HepG2 (cell line): Measurements from ENCODE around the gene MEF2D. TPM values are rescaled to one million over a fixed set of nuclear protein-coding genes. Genes with fewer than 3 reads are reported as not detected.

ENCODE experiments used
- ADNP ChIP-seq: sonication (generic); formaldehyde crosslinking; IDR thresholded peaks from 2 replicates; pipeline ENCODE4 v1.4.0; 2020; ENCODE audit warnings: missing genetic modification reagents
- HCFC1 ChIP-seq: fragments of 150-350 bp; IDR thresholded peaks from 2 replicates; pipeline ENCODE4 v1.6.1; 2014; ENCODE audit warnings: low read depth, low read length
- ZNF331 ChIP-seq: sonication (generic); formaldehyde crosslinking; IDR thresholded peaks from 2 replicates; pipeline ENCODE4 v1.4.0; 2020; ENCODE audit warnings: missing genetic modification reagents
- polyA plus RNA-seq, 8 experiments: library from polyadenylated mRNA; depleted of rRNA in 3 of 8; stranded (reverse) in 7 of 8; unstranded in 1 of 8; fragments of >200 nt; fragmentation: Illumina TruSeq in 4 of 8; extraction: Trizol in 4 of 8; gene quantifications; 2 replicates each; pipeline versions ENCODE4 v1.2.1 to v1.2.3, GENCODE V29; 2011 to 2016; ENCODE audit warnings: low read depth in 4 of 8, missing spikeins in 1 of 8, mixed read lengths in 1 of 8; ENCODE audit not compliant: insufficient read depth in 1 of 8
- total RNA-seq, 5 experiments: library from RNA; depleted of rRNA; stranded (reverse); fragments of >200 nt; fragmentation: Illumina TruSeq; extraction: Trizol; gene quantifications; 2 replicates each; pipeline ENCODE4 v1.2.3, GENCODE V29; 2016; ENCODE audit warnings: low read depth in 1 of 5
- TF ChIP-seq, protein P1 (sequence below), 2 experiments: fragments of 450-650 bp in 1 of 2; sonication (generic) in 1 of 2; formaldehyde crosslinking in 1 of 2; IDR thresholded peaks; 2 replicates each; pipeline versions ENCODE4 v1.6.1 to v1.8.0; 2016 to 2022; ENCODE audit warnings: antibody characterized with exemption in 1 of 2, mild to moderate bottlenecking in 1 of 2, missing genetic modification reagents in 1 of 2
- TF ChIP-seq, protein P2 (sequence below): sonication (generic); formaldehyde crosslinking; IDR thresholded peaks from 2 replicates; pipeline ENCODE4 v1.5.0; 2020; ENCODE audit warnings: mild to moderate bottlenecking, missing genetic modification reagents
- TF ChIP-seq, protein P3 (sequence below): sonication (generic); formaldehyde crosslinking; IDR thresholded peaks from 2 replicates; pipeline ENCODE4 v1.8.0; 2022; ENCODE audit warnings: mild to moderate bottlenecking, missing genetic modification reagents
- TF ChIP-seq, protein P4 (sequence below): sonication (generic); formaldehyde crosslinking; IDR thresholded peaks from 2 replicates; pipeline ENCODE4 v1.8.1; 2023; ENCODE audit warnings: missing genetic modification reagents, inconsistent platforms, borderline replicate concordance
- TF ChIP-seq, protein P5 (sequence below): sonication (generic); formaldehyde crosslinking; IDR thresholded peaks from 2 replicates; pipeline ENCODE4 v1.8.0; 2022; ENCODE audit warnings: missing genetic modification reagents, mild to moderate bottlenecking, borderline replicate concordance

The MEF2D gene
- total and polyA plus RNA-seq, 2 of the 13 experiments (the other 11 are each of a cell fraction or from before 2014, with no cell fraction given): 1.6 to 3.9 TPM

DNA sequence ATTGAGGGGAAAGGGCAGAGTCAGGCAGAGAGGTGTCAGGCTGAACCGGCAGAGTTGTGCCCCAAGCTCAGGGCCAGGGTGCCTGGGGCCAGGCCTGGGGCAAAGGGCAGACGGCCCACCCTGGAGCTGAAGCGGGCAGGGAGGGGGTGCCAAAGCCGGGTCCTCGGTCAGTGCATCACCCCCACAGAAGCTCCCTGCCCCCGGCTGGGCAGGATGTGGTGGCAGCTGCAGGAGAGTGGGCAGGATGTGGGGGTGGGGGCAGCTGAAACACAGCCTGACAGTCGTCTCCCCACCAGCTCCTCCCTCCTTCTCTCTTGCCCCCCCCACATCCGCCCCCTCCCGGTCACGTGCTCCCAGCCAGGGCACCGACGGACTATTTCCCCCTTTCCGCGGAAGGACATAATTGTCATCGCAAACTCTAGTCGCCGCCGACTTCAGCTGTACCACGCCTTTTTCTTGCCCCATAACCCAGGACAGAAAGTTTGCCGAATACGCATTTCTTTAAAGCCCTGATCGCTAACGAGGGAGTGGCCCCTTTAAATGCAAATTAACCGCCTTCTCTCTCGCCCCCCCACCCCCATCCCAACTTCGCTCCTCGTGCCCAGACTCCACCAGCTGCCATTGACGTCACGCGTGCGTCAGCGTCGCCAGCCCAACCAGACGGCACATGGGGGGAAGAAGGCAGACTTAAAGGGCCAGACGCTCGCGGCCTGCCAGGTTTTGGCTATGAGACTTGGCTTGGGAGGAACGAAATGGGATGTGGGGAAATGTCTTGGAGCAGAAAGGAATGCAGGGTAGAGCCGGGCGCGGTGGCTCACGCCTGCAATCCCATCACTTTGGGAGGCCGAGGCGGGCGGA, 4.5 kb upstream of the MEF2D start (continued):
- TF ChIP-seq, protein P1, sequence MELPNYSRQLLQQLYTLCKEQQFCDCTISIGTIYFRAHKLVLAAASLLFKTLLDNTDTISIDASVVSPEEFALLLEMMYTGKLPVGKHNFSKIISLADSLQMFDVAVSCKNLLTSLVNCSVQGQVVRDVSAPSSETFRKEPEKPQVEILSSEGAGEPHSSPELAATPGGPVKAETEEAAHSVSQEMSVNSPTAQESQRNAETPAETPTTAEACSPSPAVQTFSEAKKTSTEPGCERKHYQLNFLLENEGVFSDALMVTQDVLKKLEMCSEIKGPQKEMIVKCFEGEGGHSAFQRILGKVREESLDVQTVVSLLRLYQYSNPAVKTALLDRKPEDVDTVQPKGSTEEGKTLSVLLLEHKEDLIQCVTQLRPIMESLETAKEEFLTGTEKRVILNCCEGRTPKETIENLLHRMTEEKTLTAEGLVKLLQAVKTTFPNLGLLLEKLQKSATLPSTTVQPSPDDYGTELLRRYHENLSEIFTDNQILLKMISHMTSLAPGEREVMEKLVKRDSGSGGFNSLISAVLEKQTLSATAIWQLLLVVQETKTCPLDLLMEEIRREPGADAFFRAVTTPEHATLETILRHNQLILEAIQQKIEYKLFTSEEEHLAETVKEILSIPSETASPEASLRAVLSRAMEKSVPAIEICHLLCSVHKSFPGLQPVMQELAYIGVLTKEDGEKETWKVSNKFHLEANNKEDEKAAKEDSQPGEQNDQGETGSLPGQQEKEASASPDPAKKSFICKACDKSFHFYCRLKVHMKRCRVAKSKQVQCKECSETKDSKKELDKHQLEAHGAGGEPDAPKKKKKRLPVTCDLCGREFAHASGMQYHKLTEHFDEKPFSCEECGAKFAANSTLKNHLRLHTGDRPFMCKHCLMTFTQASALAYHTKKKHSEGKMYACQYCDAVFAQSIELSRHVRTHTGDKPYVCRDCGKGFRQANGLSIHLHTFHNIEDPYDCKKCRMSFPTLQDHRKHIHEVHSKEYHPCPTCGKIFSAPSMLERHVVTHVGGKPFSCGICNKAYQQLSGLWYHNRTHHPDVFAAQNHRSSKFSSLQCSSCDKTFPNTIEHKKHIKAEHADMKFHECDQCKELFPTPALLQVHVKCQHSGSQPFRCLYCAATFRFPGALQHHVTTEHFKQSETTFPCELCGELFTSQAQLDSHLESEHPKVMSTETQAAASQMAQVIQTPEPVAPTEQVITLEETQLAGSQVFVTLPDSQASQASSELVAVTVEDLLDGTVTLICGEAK (IDR thresholded peaks at IDR 0.05): no peak
- TF ChIP-seq, protein P1 (CRISPR knock-in tag; IDR thresholded peaks at IDR 0.05): no peak; the same call in 1 of the 2 replicates
- TF ChIP-seq ZNF331 (CRISPR knock-in tag) (0 out of 2 replicates have a peak, but pooled peaks have one; percentile 23), ADNP (CRISPR knock-in tag) (0 out of 2 replicates have a peak, but pooled peaks have one; percentile 77), HCFC1 (no peak)
- TF ChIP-seq, protein P2, sequence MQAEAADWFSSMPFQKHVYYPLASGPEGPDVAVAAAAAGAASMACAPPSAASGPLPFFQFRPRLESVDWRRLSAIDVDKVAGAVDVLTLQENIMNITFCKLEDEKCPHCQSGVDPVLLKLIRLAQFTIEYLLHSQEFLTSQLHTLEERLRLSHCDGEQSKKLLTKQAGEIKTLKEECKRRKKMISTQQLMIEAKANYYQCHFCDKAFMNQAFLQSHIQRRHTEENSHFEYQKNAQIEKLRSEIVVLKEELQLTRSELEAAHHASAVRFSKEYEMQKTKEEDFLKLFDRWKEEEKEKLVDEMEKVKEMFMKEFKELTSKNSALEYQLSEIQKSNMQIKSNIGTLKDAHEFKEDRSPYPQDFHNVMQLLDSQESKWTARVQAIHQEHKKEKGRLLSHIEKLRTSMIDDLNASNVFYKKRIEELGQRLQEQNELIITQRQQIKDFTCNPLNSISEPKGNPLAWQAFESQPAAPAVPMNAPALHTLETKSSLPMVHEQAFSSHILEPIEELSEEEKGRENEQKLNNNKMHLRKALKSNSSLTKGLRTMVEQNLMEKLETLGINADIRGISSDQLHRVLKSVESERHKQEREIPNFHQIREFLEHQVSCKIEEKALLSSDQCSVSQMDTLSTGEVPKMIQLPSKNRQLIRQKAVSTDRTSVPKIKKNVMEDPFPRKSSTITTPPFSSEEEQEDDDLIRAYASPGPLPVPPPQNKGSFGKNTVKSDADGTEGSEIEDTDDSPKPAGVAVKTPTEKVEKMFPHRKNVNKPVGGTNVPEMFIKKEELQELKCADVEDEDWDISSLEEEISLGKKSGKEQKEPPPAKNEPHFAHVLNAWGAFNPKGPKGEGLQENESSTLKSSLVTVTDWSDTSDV (CRISPR knock-in tag): peak; percentile 54; the same call in 1 of the 2 replicates
- TF ChIP-seq, protein P3, sequence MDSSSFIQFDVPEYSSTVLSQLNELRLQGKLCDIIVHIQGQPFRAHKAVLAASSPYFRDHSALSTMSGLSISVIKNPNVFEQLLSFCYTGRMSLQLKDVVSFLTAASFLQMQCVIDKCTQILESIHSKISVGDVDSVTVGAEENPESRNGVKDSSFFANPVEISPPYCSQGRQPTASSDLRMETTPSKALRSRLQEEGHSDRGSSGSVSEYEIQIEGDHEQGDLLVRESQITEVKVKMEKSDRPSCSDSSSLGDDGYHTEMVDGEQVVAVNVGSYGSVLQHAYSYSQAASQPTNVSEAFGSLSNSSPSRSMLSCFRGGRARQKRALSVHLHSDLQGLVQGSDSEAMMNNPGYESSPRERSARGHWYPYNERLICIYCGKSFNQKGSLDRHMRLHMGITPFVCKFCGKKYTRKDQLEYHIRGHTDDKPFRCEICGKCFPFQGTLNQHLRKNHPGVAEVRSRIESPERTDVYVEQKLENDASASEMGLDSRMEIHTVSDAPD (CRISPR knock-in tag): 0 out of 2 replicates have a peak, but pooled peaks have one; percentile 6
- TF ChIP-seq, protein P4, sequence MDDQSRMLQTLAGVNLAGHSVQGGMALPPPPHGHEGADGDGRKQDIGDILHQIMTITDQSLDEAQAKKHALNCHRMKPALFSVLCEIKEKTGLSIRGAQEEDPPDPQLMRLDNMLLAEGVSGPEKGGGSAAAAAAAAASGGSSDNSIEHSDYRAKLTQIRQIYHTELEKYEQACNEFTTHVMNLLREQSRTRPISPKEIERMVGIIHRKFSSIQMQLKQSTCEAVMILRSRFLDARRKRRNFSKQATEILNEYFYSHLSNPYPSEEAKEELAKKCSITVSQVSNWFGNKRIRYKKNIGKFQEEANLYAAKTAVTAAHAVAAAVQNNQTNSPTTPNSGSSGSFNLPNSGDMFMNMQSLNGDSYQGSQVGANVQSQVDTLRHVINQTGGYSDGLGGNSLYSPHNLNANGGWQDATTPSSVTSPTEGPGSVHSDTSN (CRISPR knock-in tag): no peak
- TF ChIP-seq, protein P5, sequence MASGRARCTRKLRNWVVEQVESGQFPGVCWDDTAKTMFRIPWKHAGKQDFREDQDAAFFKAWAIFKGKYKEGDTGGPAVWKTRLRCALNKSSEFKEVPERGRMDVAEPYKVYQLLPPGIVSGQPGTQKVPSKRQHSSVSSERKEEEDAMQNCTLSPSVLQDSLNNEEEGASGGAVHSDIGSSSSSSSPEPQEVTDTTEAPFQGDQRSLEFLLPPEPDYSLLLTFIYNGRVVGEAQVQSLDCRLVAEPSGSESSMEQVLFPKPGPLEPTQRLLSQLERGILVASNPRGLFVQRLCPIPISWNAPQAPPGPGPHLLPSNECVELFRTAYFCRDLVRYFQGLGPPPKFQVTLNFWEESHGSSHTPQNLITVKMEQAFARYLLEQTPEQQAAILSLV (CRISPR knock-in tag): no peak
